Measurements from ENCODE around the gene COPG1. TPM values are rescaled to one million over a fixed set of nuclear protein-coding genes. Genes with fewer than 3 reads are reported as not detected.

Gene COPG1
- total and polyA plus RNA-seq, 9 of the 15 experiments (the other 6 are each of a cell fraction or from before 2014, with no cell fraction given) = 40.3 to 105 (median 62.4) TPM

- TF ChIP-seq ZNF407 (IDR thresholded peaks at IDR 0.05; ENCODE audit: low read depth) (no peak), GATAD2B (IDR thresholded peaks at IDR 0.05; ENCODE audit: borderline replicate concordance) (no peak), ZNF778 (CRISPR knock-in tag; IDR thresholded peaks at IDR 0.05) (no peak), SREBF2 (CRISPR knock-in tag; IDR thresholded peaks at IDR 0.05) (no peak), ZNF239 (CRISPR knock-in tag; IDR thresholded peaks at IDR 0.05) (no peak), RFX1 (IDR thresholded peaks at IDR 0.05) (no peak), TARDBP (IDR thresholded peaks at IDR 0.05) (no peak), THRB (CRISPR knock-in tag; conservative IDR thresholded peaks at IDR 0.05) (no peak)
These were observed at the start of gene COPG1 (continued) for GRCh38 chr3:129249284-129250065.

Data from K562 (cell line).